Measurements from ENCODE around the gene CCDC188.

Gene CCDC188

GRCh38 chr22:20101638-20102037 lies 49.2 kb downstream of the CCDC188 start:
- DNase-seq = no peak

- no peak for DNase-seq
Observed at GRCh38 chr22:20099099-20099711, 51.6 kb downstream of the CCDC188 start.
